ENCODE data around the gene MBP.

DNA sequence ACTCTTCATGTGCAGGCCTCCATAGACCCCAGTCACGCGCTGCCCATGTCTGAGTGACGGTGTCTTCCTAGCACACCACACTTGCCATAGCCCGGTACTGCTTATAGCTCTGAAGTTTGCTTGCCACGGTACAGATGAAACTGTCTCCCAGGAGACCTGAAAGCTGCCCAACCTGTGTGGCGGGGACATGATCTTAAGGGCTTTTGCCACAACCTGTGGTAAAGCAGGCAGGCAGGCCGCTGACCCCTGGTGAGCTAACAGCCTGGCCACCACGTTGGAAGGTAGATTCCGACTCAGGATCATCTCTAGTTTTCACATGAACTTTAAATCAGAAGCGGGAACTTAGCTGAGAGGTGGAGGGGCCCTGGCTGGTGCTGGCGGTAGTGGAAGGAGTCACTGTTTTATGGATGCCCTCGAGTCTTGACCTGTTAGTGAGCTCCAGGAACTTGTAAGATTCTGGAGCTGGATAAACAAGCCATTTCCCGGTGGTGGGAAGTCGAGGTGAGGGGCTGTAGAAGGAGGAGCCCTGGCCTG, 156.9 kb downstream of the MBP start:
- TF ChIP-seq BACH1 (IDR thresholded peaks at IDR 0.05; ENCODE audit: borderline replicate concordance) (no peak), CHD1 (IDR thresholded peaks at IDR 0.05; ENCODE audit: low read depth, low read length) (no peak), HDAC6 (IDR thresholded peaks at IDR 0.05; ENCODE audit: unreplicated experiment) (no peak), RCOR1 (conservative IDR thresholded peaks at IDR 0.05; ENCODE audit: low read depth, low read length) (no peak), NR2F1 (conservative IDR thresholded peaks at IDR 0.05) (no peak)
- TF ChIP-seq, protein P1, sequence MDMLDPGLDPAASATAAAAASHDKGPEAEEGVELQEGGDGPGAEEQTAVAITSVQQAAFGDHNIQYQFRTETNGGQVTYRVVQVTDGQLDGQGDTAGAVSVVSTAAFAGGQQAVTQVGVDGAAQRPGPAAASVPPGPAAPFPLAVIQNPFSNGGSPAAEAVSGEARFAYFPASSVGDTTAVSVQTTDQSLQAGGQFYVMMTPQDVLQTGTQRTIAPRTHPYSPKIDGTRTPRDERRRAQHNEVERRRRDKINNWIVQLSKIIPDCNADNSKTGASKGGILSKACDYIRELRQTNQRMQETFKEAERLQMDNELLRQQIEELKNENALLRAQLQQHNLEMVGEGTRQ (IDR thresholded peaks at IDR 0.05; ENCODE audit: borderline replicate concordance, low read depth, low read length) = no peak
- TF ChIP-seq, protein P2, sequence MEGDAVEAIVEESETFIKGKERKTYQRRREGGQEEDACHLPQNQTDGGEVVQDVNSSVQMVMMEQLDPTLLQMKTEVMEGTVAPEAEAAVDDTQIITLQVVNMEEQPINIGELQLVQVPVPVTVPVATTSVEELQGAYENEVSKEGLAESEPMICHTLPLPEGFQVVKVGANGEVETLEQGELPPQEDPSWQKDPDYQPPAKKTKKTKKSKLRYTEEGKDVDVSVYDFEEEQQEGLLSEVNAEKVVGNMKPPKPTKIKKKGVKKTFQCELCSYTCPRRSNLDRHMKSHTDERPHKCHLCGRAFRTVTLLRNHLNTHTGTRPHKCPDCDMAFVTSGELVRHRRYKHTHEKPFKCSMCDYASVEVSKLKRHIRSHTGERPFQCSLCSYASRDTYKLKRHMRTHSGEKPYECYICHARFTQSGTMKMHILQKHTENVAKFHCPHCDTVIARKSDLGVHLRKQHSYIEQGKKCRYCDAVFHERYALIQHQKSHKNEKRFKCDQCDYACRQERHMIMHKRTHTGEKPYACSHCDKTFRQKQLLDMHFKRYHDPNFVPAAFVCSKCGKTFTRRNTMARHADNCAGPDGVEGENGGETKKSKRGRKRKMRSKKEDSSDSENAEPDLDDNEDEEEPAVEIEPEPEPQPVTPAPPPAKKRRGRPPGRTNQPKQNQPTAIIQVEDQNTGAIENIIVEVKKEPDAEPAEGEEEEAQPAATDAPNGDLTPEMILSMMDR (IDR thresholded peaks at IDR 0.05 in 2 of 3, conservative IDR thresholded peaks at IDR 0.05 in 1 of 3; ENCODE audit: control insufficient read depth in 2 of 3, extremely low read depth in 1 of 3, insufficient read depth in 1 of 3, low read depth in 3 of 3, low read length in 3 of 3) = no peak

Data from GM12878 (cell line).